Measurements from ENCODE around the gene MRPL28.
"Not testable (repeated sequence)": the region's sequence is repeated elsewhere in the genome, so short reads cannot be mapped to it uniquely, and the experiment has no call there.

Gene MRPL28

GRCh38 chr16:391885-392335 is 21.6 kb upstream of the MRPL28 start:
- DNase-seq (ENCODE audit: low read depth in 2 of 2), result peak; percentile 60 to 65

GRCh38 chr16:389352-389751 is 19.0 kb upstream of the MRPL28 start:
- no peak for DNase-seq (ENCODE audit: low read depth in 2 of 2)

GRCh38 chr16:387761-388666 is 17.7 kb upstream of the MRPL28 start:
- not testable (repeated sequence) for DNase-seq (ENCODE audit: low read depth in 2 of 2)

DNA sequence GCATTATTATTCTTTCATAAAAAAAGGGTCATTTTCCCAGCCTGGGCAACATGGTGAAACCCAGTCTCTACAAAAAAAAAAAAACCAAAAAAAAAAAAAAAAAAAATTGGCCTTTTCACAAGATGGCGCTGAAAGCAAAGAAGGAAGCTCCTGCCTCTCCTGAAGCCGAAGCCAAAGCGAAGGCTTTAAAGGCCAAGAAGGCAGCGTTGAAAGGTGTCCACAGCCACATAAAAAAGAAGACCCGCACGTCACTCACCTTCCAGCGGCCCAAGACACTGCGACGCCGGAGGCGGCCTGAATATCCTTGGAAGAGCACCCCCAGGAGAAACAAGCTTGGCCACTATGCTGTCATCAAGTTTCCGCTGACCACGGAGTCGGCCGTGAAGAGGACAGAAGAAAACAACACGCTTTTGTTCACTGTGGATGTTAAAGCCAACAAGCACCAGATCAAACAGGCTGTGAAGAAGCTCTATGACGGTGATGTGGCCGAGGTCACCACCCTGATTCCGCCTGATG is 16.4 kb upstream of the MRPL28 start:
- no peak for DNase-seq (ENCODE audit: low read depth in 2 of 2)

DNA sequence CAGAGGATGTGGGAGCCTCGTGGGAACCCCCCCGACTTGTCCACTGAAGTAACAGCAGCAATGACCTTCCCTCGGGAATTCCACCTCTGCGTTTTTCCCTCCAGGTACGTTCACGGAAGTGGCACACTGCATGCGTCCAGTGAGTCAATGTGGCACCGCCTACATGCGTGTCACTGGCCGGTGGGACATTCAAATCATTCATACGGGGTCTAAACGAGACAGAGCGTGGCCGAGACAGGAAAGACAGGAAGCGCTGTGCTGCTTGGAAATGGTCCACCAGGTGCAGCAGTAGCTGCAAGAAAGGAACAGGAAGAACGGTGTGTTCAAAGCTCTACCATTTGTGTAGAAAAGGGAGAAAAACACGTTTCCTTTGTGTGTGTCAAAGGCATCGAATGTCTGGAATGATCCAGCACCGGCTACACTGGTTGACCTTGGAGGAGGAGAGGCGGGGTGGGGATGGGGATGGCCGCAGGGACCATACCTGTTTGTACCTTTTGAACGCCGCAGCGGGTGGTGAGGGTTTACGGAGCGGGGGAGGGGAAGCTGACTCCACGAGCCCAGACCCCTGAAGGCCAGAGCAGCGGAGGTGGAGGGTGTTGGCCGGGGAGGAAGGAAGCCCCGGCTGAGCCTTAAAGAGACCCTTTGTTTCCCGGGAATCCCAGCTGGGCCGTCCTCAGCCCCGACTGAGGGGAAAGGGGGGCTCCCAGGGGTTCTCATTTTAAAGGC is 13.2 kb upstream of the MRPL28 start:
- no peak for DNase-seq (ENCODE audit: low read depth in 2 of 2)

DNA sequence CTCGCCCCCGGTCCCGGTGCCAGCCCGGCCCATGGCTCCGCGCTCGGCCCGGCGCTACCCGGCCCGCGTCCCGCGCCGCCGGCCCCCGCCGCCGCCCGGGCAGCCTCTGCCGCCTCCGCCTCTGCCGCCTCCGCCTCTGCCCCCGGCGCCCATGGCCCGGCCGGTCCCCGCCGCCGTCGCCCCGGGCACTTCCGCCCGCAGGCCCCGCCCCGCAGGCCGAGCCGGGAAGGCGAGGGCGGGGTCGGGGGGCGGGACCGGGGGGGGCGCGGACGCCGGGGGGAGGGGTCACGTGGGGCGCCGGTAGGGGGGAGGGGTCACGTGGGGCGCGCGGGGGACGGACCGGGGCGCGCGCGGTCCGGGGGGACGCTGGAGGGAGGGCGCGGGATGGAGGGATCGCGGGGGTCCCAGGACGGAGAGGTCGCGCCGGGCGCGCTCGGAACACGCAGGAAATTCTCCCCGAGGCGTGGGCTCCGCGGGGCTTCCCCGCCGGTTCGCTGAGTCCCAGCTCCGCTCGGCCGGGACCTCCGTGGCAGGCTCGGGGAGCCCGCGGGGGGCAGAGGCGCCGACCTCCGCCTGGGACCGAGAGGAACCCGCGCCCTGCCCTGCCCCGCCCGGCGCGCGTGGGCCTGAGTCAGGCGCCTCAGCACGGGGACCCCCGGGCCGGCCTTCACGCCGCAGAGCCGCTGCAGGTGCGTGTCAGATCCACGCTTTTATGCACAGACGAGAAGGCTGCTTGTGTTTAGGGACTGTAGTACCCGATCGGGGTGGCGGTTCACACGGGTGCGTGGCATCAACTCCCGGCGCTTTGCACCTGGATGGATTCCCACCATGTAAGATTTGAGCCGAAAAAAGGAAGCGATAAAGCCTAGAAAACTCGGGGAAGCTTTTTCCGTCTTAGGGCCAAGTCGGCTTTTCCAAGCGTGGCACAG is 11.7 kb upstream of the MRPL28 start, which contains the start of gene PGAP6:
TSS of gene PGAP6 (minus strand) at position 190 of the 929 bp plus-strand sequence. CDS start at position 33, 157 bp downstream.
- DNase-seq (ENCODE audit: low read depth in 2 of 2), result peak; percentile 55 to 71

DNA sequence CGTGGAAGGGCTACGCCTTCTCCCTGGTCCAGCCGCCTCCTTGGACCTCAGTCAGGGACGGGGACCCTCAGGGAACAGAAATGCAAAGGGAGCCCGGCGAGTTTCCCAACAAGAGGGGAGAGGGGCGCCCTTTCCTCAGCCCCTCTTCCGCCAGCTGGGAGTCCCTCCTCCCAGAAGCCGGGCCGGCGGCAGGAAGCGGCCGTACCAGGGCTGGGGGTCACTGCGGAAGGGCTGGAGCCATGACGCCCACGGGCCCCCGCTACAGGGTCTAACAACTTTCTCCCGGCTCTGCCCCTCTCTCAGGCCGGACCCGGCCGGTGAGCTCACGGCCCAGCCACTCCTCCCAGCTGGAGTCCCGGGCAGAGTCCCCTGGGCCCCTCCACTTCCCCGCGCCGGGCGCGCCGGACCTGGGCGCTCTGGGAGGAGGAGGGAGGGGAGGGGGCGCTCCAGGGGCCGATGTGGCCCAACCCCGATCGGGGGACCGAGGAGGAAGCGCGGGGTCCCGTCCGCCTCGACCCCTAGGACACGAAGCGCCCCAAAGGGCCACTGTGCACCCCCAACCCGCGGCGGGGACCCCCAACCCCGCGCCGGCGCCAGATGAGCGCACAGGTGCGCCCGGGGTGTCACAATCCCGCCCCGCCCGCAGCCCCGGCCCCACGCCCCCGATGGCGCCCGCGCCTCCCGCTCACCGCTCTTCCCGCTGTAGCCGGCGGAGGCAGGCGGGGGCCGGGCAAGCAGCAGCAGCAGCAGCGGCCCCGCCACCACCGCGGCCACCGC is 10.9 kb upstream of the MRPL28 start:
- no peak for DNase-seq (ENCODE audit: low read depth in 2 of 2)

DNA sequence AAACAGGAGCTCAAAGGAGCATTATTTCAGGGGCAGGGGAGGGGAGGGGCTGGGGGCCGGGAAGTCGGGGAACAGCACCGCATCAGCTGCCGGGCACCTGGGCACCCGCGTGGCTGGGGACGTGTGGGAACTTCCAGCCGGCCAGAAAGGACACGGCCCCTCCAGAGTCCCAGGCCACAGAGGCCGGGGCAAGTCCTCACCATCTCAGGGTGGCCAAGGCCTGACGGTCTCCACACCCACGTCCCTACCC is 10.3 kb upstream of the MRPL28 start:
- DNase-seq (ENCODE audit: low read depth in 2 of 2), result no peak

DNA sequence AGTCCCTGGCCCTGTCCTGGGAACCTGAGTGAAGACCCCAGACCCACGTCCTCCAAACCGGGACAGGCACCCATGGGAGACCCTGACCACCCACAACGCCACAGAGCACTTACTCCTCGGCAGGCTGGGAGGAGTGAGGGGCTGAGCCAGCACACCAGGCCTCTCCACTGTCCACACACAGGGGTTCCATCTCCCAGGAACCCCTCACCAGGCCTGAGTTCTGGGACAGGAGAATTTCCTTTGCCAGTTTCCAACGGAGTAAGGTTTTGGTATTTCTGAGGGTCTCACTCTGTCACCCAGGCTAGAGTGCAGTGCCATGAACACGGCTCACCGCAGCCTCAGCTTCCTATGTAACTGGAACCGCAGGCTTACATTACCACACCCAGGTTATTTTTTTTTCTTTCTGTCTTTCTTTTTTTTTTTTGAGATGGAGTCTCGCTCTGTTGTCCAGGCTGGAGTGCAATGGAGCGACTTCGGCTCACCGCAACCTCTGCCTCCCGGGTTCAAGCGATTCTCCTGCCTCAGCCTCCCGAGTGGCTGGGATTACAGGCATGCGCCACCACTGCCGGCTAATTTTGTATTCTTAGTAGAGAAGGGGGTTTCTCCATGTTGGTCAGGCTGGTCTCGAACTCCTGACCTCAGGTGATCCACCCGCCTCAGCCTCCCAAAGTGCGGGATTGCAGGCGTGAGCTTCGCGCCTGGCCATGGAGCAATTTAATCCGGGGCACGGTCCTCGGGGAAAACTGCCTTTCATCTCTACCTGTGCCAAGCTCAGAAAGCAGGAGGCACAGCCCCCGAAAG is 9.8 kb upstream of the MRPL28 start:
- DNase-seq (ENCODE audit: low read depth in 2 of 2), result no peak

DNA sequence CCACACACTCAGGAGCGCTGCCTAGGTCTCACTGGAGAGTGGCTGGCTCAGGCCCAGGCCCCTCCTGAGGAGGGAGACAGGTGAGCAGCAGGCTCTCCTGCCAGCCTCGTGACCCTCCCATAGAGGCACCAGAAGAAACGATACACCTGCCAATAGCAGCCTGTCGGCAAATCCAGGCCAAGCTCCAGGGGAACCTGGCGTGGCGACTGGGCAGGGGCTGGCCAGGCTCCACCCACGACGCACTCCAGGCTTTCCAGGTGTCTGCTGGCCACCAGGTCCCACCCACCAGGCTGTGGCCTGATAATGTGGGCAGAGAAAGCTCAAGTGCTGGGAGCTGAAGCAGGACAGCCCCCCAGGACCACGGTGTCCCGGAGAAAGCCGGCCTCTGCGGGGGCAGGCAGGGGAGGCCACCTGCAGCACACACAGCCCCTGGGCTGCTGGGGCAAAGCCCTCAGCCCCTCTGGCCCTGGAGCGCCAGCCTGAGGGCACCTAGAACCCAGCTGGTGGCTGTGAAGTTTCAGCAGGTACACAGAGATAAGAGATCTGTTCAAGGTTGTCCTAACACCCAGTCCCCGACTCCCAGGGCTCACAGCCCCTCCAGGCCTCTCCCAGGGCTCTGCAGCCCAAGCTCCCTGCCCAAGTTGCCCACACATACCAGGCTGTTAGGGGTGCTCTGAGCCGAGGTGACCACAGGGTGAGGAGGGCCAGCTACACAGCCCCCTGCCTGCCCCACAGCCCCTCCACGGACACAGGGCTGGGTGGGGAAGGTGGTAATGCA is 9.0 kb upstream of the MRPL28 start:
- no peak for DNase-seq (ENCODE audit: low read depth in 2 of 2)

GRCh38 chr16:378821-379182 is 8.5 kb upstream of the MRPL28 start:
- DNase-seq (ENCODE audit: low read depth in 2 of 2), result no peak

DNA sequence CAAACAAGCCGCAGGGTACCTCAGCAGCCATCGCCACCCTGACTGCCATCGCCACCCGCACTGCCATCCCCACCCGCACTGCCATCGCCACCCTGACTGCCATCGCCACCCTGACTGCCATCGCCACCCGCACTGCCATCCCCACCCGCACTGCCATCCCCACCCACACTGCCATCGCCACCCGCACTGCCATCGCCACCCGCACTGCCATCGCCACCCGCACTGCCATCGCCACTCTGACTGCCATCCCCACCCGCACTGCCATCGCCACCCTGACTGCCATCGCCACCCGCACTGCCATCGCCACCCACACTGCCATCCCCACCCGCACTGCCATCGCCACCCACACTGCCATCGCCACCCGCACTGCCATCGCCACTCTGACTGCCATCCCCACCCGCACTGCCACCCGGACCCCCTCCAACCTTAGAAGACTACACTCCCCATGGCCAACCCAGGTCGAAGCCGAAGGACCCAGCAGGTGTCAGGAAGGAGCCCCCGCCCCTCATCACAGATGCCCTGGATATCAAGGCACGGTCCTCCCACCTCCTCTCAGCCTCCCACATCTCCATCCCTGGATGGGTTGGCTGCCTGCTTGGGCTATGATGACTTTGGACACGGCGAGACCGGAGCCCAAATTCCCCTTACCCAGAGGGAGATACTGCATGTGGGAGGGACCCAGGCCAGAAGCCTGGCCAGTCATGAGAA is 7.9 kb upstream of the MRPL28 start:
- DNase-seq (ENCODE audit: low read depth in 2 of 2), result not testable (repeated sequence)

DNA sequence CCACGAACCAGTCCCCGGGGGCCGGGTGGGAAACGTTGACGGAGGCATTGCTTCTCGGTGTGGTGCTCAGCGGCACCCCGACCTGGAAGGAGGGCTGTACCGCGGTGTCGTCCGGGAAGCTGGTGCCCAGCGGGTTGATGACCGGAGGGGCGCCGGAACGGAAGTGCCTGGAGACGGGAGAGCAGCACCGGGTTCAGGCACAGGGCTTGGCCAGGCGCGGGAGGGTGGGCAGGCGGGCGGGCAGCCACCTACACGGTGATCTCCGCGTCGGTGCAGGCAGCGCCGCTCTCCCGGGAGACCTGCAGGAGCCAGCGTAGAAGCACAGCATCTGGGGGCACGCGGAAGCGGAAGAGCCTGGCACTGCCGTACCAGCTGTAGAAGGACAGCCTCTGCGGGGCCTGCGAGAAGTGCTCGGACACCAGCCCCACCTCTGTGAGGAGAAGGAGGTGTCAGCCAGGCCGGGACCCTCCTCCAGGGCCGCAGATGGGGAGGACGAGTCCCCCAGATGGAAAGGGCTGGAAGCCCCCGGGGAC is 7.1 kb upstream of the MRPL28 start:
- no peak for DNase-seq (ENCODE audit: low read depth in 2 of 2)

- no peak for DNase-seq (ENCODE audit: low read depth in 2 of 2)
Observed at GRCh38 chr16:376817-377418, 6.6 kb upstream of the MRPL28 start.

DNA sequence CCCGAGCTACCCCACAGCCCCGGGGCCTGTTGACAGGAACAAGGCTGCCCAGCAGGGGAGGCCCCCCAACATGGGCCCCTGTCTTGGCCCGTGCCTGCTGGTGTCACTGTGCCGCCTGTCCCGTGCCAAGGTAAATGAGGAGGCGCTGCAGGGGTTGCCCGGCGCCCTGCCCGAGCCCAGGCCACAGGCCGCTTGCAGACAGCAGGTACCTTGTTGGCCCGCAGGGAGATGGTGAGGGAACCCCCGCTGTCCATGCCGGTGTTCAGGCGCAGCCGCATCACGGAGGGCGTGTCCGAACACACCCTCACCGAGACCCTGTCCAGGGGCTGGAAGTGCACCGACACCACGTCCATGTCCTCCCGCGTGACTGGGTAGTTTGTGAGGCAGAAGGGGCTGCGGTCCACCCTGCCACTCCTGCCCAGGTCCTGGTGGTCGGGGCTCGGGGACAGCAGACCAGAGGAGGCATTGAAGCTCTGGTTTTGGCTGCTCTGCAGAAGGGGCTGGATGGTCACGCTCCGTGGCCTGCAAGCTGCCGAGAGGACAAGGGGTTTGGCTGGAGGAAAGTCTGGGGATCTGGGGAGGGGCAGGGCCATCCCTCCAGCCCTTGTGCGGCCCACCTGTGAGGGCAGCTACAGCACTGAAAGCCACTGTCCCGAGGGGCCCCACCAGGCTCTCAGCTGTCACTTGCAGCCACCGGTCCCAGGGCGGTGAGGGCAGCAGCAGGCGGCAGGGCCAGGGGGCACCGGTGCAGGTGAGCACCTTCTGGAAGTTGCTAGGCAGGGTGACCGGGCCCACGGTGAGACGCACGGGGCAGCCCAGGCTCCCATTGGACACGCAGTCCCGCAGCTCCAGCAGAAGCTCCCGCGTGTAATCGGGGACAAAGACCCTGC is 5.8 kb upstream of the MRPL28 start:
- no peak for DNase-seq (ENCODE audit: low read depth in 2 of 2)

DNA sequence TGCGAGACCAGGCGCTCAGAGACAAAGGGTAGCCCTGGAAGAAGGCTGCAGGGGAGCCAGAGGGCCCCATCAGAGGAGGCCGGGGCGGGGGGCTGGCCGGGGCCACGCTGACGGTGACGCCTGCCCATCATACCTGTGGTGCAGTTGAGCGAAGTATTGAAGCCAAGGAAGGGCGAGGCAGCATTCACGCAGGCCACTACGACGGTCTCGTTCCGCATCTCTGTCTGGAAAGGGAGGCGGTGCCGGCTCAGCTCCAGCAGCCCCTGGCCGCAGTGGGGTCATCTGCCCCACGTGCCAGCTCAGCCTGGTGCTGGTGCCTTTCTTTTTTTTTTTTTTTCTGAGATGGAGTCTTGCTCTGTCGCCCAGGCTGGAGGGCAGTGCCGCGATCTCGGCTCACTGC is 4.9 kb upstream of the MRPL28 start:
- no peak for DNase-seq (ENCODE audit: low read depth in 2 of 2)

- no peak for DNase-seq (ENCODE audit: low read depth in 2 of 2)
Observed at GRCh38 chr16:374616-374926, 4.2 kb upstream of the MRPL28 start.

Measured in stimulated activated CD4-positive, alpha-beta T cell treated with anti-CD3 and anti-CD28 coated beads, Interleukin-1b, Interleukin-23, amount 100 ng/mL, for 4 hours (primary cell).